A673 (cell line): ENCODE measurements around the gene PPFIA2.

ENCODE experiments used
- CTCF ChIP-seq: fragments of 300-800, 200-600 bp; sonication (generic); conservative IDR thresholded peaks from 2 replicates; pipeline ENCODE4 v1.5.1; 2017; ENCODE audit warnings: low read depth, mild to moderate bottlenecking, antibody characterized with exemption, low read length, moderate library complexity, mixed read lengths
- EZH2 ChIP-seq: fragments of 200-600 bp; sonication (generic); IDR thresholded peaks from 2 replicates; pipeline ENCODE4 v1.6.1; 2017; ENCODE audit warnings: borderline replicate concordance, low read depth, mild to moderate bottlenecking, mixed read lengths, antibody characterized with exemption, low read length; ENCODE audit not compliant: poor library complexity, severe bottlenecking

- TF ChIP-seq CTCF = no peak
- no peak for TF ChIP-seq EZH2
Observed at GRCh38 chr12:81377771-81378170, 381.4 kb downstream of the PPFIA2 start.
